NCI-H460 (cell line): ENCODE results near the gene DNM3. TPM values are rescaled to one million over a fixed set of nuclear protein-coding genes. Genes with fewer than 3 reads are reported as not detected.
A peak's percentile ranks its signal among the peaks of the same experiment; 100 is the strongest.

Experiments
- DNase-seq: peaks from one replicate; pipeline ENCODE4 v3.0.0-alpha.2; 2016; ENCODE audit warnings: low read depth; ENCODE audit errors: extremely low read depth
- total RNA-seq: library from RNA; depleted of rRNA; stranded (reverse); fragments of >200 nt; shearing (Covaris generic); gene quantifications from 2 replicates; pipeline ENCODE4 v1.2.3, GENCODE V29; 2014

The DNM3 gene
- total RNA-seq, 1 experiment from 2014 or later, result 0.27 TPM

- no peak for DNase-seq
These were observed 125.3 kb downstream of the DNM3 start for GRCh38 chr1:171966426-171967220.

- DNase-seq, result no peak
These were observed 127.9 kb downstream of the DNM3 start for GRCh38 chr1:171969226-171969625.

- DNase-seq, result no peak
These were observed 128.5 kb downstream of the DNM3 start for GRCh38 chr1:171969813-171970212.

- no peak for DNase-seq
These were observed 131.5 kb downstream of the DNM3 start for GRCh38 chr1:171972846-171973245.

- no peak for DNase-seq
These were observed 132.1 kb downstream of the DNM3 start for GRCh38 chr1:171973421-171973820.

GRCh38 chr1:171981303-171981702, 140.0 kb downstream of the DNM3 start:
- DNase-seq, result no peak

GRCh38 chr1:171983584-171983983, 142.3 kb downstream of the DNM3 start:
- peak; percentile 6 for DNase-seq

- no peak for DNase-seq
These were observed 143.0 kb downstream of the DNM3 start for GRCh38 chr1:171984262-171984661.

GRCh38 chr1:171984850-171985485, 143.7 kb downstream of the DNM3 start:
- DNase-seq, result peak; percentile 45

- DNase-seq, result peak; percentile 29
These were observed 144.3 kb downstream of the DNM3 start for GRCh38 chr1:171985639-171986038.

- DNase-seq, result no peak
These were observed 147.1 kb downstream of the DNM3 start for GRCh38 chr1:171988243-171988885.

GRCh38 chr1:171990371-171990770, 149.1 kb downstream of the DNM3 start:
- DNase-seq, result no peak

- no peak for DNase-seq
These were observed 153.0 kb downstream of the DNM3 start for GRCh38 chr1:171994293-171994692.

GRCh38 chr1:171995573-171995972, 154.3 kb downstream of the DNM3 start:
- no peak for DNase-seq

GRCh38 chr1:171997936-171998335, 156.6 kb downstream of the DNM3 start:
- no peak for DNase-seq

- no peak for DNase-seq
These were observed 157.4 kb downstream of the DNM3 start for GRCh38 chr1:171998711-171999110.

- no peak for DNase-seq
These were observed 158.5 kb downstream of the DNM3 start for GRCh38 chr1:171999756-172000155.

GRCh38 chr1:172001288-172001687, 160.0 kb downstream of the DNM3 start:
- no peak for DNase-seq

- DNase-seq, result peak; percentile 69
These were observed 161.5 kb downstream of the DNM3 start for GRCh38 chr1:172002725-172003345.

- no peak for DNase-seq
These were observed 162.7 kb downstream of the DNM3 start for GRCh38 chr1:172003766-172004530.

- DNase-seq, result no peak
These were observed 163.4 kb downstream of the DNM3 start for GRCh38 chr1:172004671-172005070.
